GM23338 (cell line): ENCODE measurements around the gene LIMCH1. TPM values are rescaled to one million over a fixed set of nuclear protein-coding genes. Genes with fewer than 3 reads are reported as not detected.
A peak's percentile ranks its signal among the peaks of the same experiment; 100 is the strongest.

Source experiments
- ATAC-seq: fragments of 200-7000 bp; cut with Tn5 transposase; 3 replicates; pipeline ENCODE4 v1.9.1; 2020
- DNase-seq: peaks from one replicate; pipeline ENCODE4 v3.0.0-alpha.2; 2015; ENCODE audit warnings: low spot score
- H2AFZ ChIP-seq: fragments of 200-600 bp; sonication (generic); 2 replicates; pipeline ENCODE4 v1.8.0; 2016; ENCODE audit warnings: antibody characterized with exemption, mild to moderate bottlenecking, moderate library complexity
- H3F3A ChIP-seq: fragments of 200-600 bp; sonication (generic); replicated peaks from 2 replicates; pipeline ENCODE4 v1.8.0; 2017; ENCODE audit warnings: antibody characterized with exemption, mixed run types, low read depth
- H3K27ac ChIP-seq: fragments of 200-600 bp; sonication (generic); 2 replicates; pipeline ENCODE4 v1.6.1; 2016; ENCODE audit warnings: low read depth
- H3K27me3 ChIP-seq: fragments of 200-600 bp; sonication (generic); 2 replicates; pipeline ENCODE4 v1.8.0; 2016; ENCODE audit warnings: mild to moderate bottlenecking, mixed run types, moderate library complexity; ENCODE audit not compliant: insufficient read depth
- H3K36me3 ChIP-seq: fragments of 200-600 bp; sonication (generic); 2 replicates; pipeline ENCODE4 v1.8.0; 2016; ENCODE audit warnings: mild to moderate bottlenecking; ENCODE audit not compliant: insufficient read depth
- H3K4me1 ChIP-seq: fragments of 200-600 bp; sonication (generic); 2 replicates; pipeline ENCODE4 v1.8.0; 2016; ENCODE audit warnings: mild to moderate bottlenecking, moderate library complexity; ENCODE audit not compliant: insufficient read depth
- H3K4me2 ChIP-seq: fragments of 200-600 bp; sonication (generic); 2 replicates; pipeline ENCODE4 v1.7.1; 2017; ENCODE audit warnings: mixed run types
- H3K4me3 ChIP-seq: fragments of 200-600 bp; sonication (generic); 2 replicates; pipeline ENCODE4 v1.6.1; 2016; ENCODE audit warnings: mixed run types
- H3K79me2 ChIP-seq: fragments of 200-600 bp; sonication (generic); replicated peaks from 2 replicates; pipeline ENCODE4 v1.8.0; 2017; ENCODE audit warnings: mild to moderate bottlenecking; ENCODE audit not compliant: insufficient read depth
- H3K9me2 ChIP-seq: fragments of 200-600 bp; sonication (generic); 2 replicates; pipeline ENCODE4 v1.8.0; 2017; ENCODE audit not compliant: insufficient read depth
- H4K20me1 ChIP-seq: fragments of 200-600 bp; sonication (generic); replicated peaks from 2 replicates; pipeline ENCODE4 v1.8.0; 2017; ENCODE audit warnings: mild to moderate bottlenecking; ENCODE audit not compliant: insufficient read depth
- H3K27ac Mint-ChIP-seq: 2 replicates; pipeline ENCODE4 v1.8.0; 2020; ENCODE audit warnings: inconsistent platforms, mild to moderate bottlenecking, moderate library complexity, mixed read lengths
- H3K27me3 Mint-ChIP-seq: 3 replicates; pipeline ENCODE4 v1.8.0; 2022; ENCODE audit warnings: low read depth, mild to moderate bottlenecking, moderate library complexity, mixed read lengths, inconsistent platforms; ENCODE audit not compliant: insufficient read depth, poor library complexity
- H3K36me3 Mint-ChIP-seq: 3 replicates; pipeline ENCODE4 v1.8.0; 2021; ENCODE audit warnings: low read depth, mild to moderate bottlenecking, inconsistent platforms, moderate library complexity, mixed read lengths
- H3K4me1 Mint-ChIP-seq: 3 replicates; pipeline ENCODE4 v1.8.0; 2020; ENCODE audit warnings: mild to moderate bottlenecking, inconsistent platforms, mixed read lengths
- H3K4me3 Mint-ChIP-seq: 3 replicates; pipeline ENCODE4 v1.8.0; 2021; ENCODE audit warnings: moderate library complexity, mild to moderate bottlenecking, inconsistent platforms, mixed read lengths
- H3K9me3 Mint-ChIP-seq: 3 replicates; pipeline ENCODE4 v1.8.0; 2020; ENCODE audit warnings: moderate library complexity, mild to moderate bottlenecking, inconsistent platforms, mixed read lengths
- CREB1 ChIP-seq: fragments of 250-450 bp; sonication (Bioruptor Pico); IDR thresholded peaks from 2 replicates; pipeline ENCODE4 v1.5.0; 2020; ENCODE audit warnings: low read depth, mild to moderate bottlenecking, moderate library complexity
- ETS1 ChIP-seq: IDR thresholded peaks from 2 replicates; pipeline ENCODE4 v1.6.1; 2016; ENCODE audit warnings: antibody characterized with exemption
- EZH2 ChIP-seq: fragments of 200-600 bp; sonication (generic); IDR thresholded peaks from one replicate; pipeline ENCODE4 v1.8.0; 2017; ENCODE audit warnings: antibody characterized with exemption, mild to moderate bottlenecking, low read depth; ENCODE audit not compliant: unreplicated experiment
- JUNB ChIP-seq: IDR thresholded peaks from one replicate; pipeline ENCODE4 v1.6.1; 2016; ENCODE audit warnings: antibody characterized with exemption; ENCODE audit not compliant: unreplicated experiment
- NANOG ChIP-seq: IDR thresholded peaks from 2 replicates; pipeline ENCODE4 v1.6.1; 2016; ENCODE audit warnings: antibody characterized with exemption, borderline replicate concordance
- POLR2AphosphoS5 ChIP-seq: IDR thresholded peaks from 2 replicates; pipeline ENCODE4 v1.6.1; 2016; ENCODE audit warnings: antibody characterized with exemption, low read depth
- ZNF331 ChIP-seq: fragments of 250-450 bp; sonication (Bioruptor Pico); IDR thresholded peaks from 2 replicates; pipeline ENCODE4 v1.5.0; 2020; ENCODE audit warnings: low read depth, mild to moderate bottlenecking, moderate library complexity
- polyA plus RNA-seq: library from polyadenylated mRNA; unstranded; fragments of >200 nt; fragmentation: Nextera tagmentation; extraction: Ambion mirVana; gene quantifications from 2 replicates; pipeline ENCODE4 v1.2.1, GENCODE V29; 2016
- total RNA-seq: library from RNA; depleted of rRNA; stranded (reverse); fragments of >200 nt; shearing (Covaris generic); gene quantifications from 2 replicates; pipeline ENCODE4 v1.2.3, GENCODE V29; 2014
- TF ChIP-seq, protein P1 (sequence below), 2 experiments: fragments of 200-600 bp in 1 of 2; sonication (generic) in 1 of 2; conservative IDR thresholded peaks; 2 replicates each; pipeline versions ENCODE4 v1.5.1 to v1.6.1; 2016 to 2017; ENCODE audit warnings: antibody characterized with exemption in 2 of 2, low read depth in 2 of 2, mild to moderate bottlenecking in 2 of 2, moderate library complexity in 1 of 2
- TF ChIP-seq, protein P2 (sequence below): fragments of 250-450 bp; sonication (Bioruptor Pico); IDR thresholded peaks from 2 replicates; pipeline ENCODE4 v1.5.0; 2020; ENCODE audit warnings: mild to moderate bottlenecking, moderate library complexity

LIMCH1 gene
- total and polyA plus RNA-seq, 2 experiments from 2014 or later: 1.5 TPM

DNA sequence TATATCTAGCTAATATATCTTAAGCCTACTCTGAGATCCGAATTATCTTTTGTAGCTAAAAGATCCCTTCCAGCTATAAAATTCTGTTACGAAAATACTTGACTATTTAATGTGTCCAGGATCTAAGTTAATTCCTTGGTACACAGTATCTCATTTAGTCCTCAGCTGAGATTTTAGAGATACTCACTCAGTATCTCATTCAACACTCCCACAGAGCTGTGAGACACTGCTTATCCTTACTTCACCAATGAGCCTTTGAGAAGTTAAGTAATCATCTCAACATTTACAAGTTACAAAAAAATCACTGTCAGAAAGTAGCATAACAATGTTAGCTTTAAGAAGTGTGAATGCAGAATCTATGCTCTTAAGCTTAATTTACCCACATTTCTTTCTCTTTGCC is 76.6 kb downstream of the LIMCH1 start:
- TF ChIP-seq ETS1 (no peak), ZNF331 (CRISPR knock-in tag) (no peak), POLR2AphosphoS5 (no peak), EZH2 (no peak), CREB1 (CRISPR knock-in tag) (no peak), JUNB (no peak)
- Histone ChIP-seq H3K79me2 (no peaks in the 10 kb centered on the region), H3K4me3 (no peak overlapping the region), H4K20me1 (no peaks in the 10 kb centered on the region), H3K4me1 (peaks cover 34% of the 10 kb centered on the region), H3K9me2 (no peaks in the 10 kb centered on the region), H3K4me2 (no peak overlapping the region), H2AFZ (no peak overlapping the region), H3K27ac (no peak overlapping the region), H3K27me3 (peaks cover 12% of the 10 kb centered on the region), H3F3A (no peaks in the 10 kb centered on the region), H3K36me3 (no peaks in the 10 kb centered on the region)
- Mint-ChIP-seq H3K27ac (no peak overlapping the region), H3K4me3 (no peak overlapping the region), H3K4me1 (peaks cover 33% of the 10 kb centered on the region), H3K27me3 (peaks cover 25% of the 10 kb centered on the region), H3K36me3 (no peaks in the 10 kb centered on the region), H3K9me3 (no peaks in the 10 kb centered on the region)
- no peak for ATAC-seq
- DNase-seq: no peak

DNA sequence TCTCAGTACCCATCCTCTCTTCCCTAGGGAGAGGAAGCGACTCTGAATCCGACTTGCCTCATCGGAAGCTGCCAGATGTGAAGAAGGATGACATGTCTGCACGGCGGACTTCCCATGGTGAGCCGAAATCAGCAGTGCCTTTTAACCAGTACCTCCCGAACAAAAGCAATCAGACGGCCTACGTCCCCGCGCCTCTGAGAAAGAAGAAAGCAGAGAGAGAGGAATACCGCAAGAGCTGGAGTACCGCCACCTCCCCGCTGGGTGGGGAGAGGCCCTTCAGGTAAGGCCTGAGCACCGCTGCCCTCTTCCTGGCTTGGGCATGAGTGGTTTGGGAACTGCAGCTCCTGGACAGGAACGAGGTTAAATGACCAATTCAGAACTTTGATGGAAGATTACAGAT is 81.2 kb downstream of the LIMCH1 start:
- no peak overlapping the region for H3K4me3 ChIP-seq
- no peak overlapping the region for H3K27ac ChIP-seq
- DNase-seq (peak; percentile 81), ATAC-seq (peak; percentile 93)
- no peaks in the 10 kb centered on the region for H3K36me3 ChIP-seq
- Mint-ChIP-seq H3K4me1 (peaks cover 34% of the 10 kb centered on the region), H3K36me3 (no peaks in the 10 kb centered on the region), H3K27ac (no peak overlapping the region), H3K27me3 (peaks cover 12% of the 10 kb centered on the region), H3K9me3 (no peaks in the 10 kb centered on the region), H3K4me3 (peak overlapping the region; percentile 30; the same call in 1 of the 3 replicates)
- no peak overlapping the region for H2AFZ ChIP-seq
- no peaks in the 10 kb centered on the region for H3F3A ChIP-seq
- peaks cover 5% of the 10 kb centered on the region; the same call in 1 of the 2 replicates for H3K27me3 ChIP-seq
- no peaks in the 10 kb centered on the region for H3K9me2 ChIP-seq
- peaks cover 41% of the 10 kb centered on the region for H3K4me1 ChIP-seq
- H4K20me1 ChIP-seq: no peaks in the 10 kb centered on the region
- H3K4me2 ChIP-seq: no peak overlapping the region
- H3K79me2 ChIP-seq: no peaks in the 10 kb centered on the region
- no peak for TF ChIP-seq NANOG
- no peak for TF ChIP-seq ZNF331 (CRISPR knock-in tag)
- TF ChIP-seq, protein P1, sequence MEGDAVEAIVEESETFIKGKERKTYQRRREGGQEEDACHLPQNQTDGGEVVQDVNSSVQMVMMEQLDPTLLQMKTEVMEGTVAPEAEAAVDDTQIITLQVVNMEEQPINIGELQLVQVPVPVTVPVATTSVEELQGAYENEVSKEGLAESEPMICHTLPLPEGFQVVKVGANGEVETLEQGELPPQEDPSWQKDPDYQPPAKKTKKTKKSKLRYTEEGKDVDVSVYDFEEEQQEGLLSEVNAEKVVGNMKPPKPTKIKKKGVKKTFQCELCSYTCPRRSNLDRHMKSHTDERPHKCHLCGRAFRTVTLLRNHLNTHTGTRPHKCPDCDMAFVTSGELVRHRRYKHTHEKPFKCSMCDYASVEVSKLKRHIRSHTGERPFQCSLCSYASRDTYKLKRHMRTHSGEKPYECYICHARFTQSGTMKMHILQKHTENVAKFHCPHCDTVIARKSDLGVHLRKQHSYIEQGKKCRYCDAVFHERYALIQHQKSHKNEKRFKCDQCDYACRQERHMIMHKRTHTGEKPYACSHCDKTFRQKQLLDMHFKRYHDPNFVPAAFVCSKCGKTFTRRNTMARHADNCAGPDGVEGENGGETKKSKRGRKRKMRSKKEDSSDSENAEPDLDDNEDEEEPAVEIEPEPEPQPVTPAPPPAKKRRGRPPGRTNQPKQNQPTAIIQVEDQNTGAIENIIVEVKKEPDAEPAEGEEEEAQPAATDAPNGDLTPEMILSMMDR (conservative IDR thresholded peaks at IDR 0.05; ENCODE audit: low read depth in 2 of 2): peak in 1 of 2 experiments; percentile 22; a peak in 2 of 4 replicates
- no peak for TF ChIP-seq CREB1 (CRISPR knock-in tag)
- TF ChIP-seq, protein P2, sequence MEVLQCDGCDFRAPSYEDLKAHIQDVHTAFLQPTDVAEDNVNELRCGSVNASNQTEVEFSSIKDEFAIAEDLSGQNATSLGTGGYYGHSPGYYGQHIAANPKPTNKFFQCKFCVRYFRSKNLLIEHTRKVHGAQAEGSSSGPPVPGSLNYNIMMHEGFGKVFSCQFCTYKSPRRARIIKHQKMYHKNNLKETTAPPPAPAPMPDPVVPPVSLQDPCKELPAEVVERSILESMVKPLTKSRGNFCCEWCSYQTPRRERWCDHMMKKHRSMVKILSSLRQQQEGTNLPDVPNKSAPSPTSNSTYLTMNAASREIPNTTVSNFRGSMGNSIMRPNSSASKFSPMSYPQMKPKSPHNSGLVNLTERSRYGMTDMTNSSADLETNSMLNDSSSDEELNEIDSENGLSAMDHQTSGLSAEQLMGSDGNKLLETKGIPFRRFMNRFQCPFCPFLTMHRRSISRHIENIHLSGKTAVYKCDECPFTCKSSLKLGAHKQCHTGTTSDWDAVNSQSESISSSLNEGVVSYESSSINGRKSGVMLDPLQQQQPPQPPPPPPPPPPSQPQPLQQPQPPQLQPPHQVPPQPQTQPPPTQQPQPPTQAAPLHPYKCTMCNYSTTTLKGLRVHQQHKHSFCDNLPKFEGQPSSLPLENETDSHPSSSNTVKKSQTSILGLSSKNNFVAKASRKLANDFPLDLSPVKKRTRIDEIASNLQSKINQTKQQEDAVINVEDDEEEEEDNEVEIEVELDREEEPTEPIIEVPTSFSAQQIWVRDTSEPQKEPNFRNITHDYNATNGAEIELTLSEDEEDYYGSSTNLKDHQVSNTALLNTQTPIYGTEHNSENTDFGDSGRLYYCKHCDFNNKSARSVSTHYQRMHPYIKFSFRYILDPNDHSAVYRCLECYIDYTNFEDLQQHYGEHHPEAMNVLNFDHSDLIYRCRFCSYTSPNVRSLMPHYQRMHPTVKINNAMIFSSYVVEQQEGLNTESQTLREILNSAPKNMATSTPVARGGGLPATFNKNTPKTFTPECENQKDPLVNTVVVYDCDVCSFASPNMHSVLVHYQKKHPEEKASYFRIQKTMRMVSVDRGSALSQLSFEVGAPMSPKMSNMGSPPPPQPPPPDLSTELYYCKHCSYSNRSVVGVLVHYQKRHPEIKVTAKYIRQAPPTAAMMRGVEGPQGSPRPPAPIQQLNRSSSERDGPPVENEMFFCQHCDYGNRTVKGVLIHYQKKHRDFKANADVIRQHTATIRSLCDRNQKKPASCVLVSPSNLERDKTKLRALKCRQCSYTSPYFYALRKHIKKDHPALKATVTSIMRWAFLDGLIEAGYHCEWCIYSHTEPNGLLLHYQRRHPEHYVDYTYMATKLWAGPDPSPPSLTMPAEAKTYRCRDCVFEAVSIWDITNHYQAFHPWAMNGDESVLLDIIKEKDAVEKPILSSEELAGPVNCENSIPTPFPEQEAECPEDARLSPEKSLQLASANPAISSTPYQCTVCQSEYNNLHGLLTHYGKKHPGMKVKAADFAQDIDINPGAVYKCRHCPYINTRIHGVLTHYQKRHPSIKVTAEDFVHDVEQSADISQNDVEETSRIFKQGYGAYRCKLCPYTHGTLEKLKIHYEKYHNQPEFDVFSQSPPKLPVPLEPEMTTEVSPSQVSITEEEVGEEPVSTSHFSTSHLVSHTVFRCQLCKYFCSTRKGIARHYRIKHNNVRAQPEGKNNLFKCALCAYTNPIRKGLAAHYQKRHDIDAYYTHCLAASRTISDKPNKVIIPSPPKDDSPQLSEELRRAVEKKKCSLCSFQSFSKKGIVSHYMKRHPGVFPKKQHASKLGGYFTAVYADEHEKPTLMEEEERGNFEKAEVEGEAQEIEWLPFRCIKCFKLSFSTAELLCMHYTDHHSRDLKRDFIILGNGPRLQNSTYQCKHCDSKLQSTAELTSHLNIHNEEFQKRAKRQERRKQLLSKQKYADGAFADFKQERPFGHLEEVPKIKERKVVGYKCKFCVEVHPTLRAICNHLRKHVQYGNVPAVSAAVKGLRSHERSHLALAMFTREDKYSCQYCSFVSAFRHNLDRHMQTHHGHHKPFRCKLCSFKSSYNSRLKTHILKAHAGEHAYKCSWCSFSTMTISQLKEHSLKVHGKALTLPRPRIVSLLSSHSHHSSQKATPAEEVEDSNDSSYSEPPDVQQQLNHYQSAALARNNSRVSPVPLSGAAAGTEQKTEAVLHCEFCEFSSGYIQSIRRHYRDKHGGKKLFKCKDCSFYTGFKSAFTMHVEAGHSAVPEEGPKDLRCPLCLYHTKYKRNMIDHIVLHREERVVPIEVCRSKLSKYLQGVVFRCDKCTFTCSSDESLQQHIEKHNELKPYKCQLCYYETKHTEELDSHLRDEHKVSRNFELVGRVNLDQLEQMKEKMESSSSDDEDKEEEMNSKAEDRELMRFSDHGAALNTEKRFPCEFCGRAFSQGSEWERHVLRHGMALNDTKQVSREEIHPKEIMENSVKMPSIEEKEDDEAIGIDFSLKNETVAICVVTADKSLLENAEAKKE: no peak
- no peak for TF ChIP-seq EZH2
